Measurements from ENCODE around the gene C2orf66.

The C2orf66 gene

GRCh38 chr2:196759378-196759706 lies 49.8 kb downstream of the C2orf66 start:
- no peak for DNase-seq (ENCODE audit: low read depth in 3 of 3)

- DNase-seq (ENCODE audit: low read depth in 3 of 3): no peak
Measured at GRCh38 chr2:196758474-196759377, 50.4 kb downstream of the C2orf66 start.

Data from stimulated activated CD4-positive, alpha-beta T cell treated with anti-CD3 and anti-CD28 coated beads, TNF-alpha, amount 100 ng/mL, for 24 hours (primary cell).